HL-60 (cell line): ENCODE results near the gene RUSF1.
"Not testable (repeated sequence)": the region's sequence is repeated elsewhere in the genome, so short reads cannot be mapped to it uniquely, and the experiment has no call there.

ENCODE experiments used
- CTCF ChIP-seq: IDR thresholded peaks from one replicate; pipeline ENCODE4 v1.5.1; 2011; ENCODE audit warnings: low read length, control low read depth, inconsistent platforms; ENCODE audit not compliant: insufficient read depth
- GABPA ChIP-seq: IDR thresholded peaks from 2 replicates; pipeline ENCODE4 v1.6.1; 2012; ENCODE audit warnings: low read depth
- POLR2AphosphoS5 ChIP-seq: IDR thresholded peaks from 2 replicates; pipeline ENCODE4 v1.6.1; 2012; ENCODE audit warnings: low read depth
- REST ChIP-seq: IDR thresholded peaks from 2 replicates; pipeline ENCODE4 v1.6.1; 2012; ENCODE audit warnings: low read depth; ENCODE audit not compliant: insufficient replicate concordance
- SPI1 ChIP-seq: IDR thresholded peaks from 2 replicates; pipeline ENCODE4 v1.6.1; 2012; ENCODE audit warnings: low read depth, mild to moderate bottlenecking, borderline replicate concordance

DNA sequence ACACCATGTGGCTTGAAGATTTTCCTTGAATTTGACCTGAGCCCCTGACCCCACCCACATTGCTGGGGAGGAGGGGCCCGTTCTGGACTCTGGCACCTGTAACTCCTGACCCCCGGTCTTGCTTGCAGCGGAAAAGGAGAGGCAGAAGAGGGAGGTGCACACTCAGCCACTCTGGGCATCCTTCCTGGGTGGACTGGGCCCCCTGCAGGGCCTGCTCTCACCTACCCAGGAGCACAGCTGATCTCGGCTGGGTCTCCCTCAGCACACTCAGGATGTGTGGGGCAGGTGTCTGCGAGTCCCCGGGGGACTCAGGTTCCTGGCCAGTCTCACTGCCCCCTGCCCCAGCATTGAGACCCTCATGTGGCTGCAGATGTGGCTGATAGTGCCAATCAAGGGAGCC lies 15.6 kb upstream of the RUSF1 start:
- not testable (repeated sequence) for TF ChIP-seq POLR2AphosphoS5, CTCF, REST, GABPA, SPI1
